ENCODE measurements around the gene EIF1B. TPM values are rescaled to one million over a fixed set of nuclear protein-coding genes. Genes with fewer than 3 reads are reported as not detected.

EIF1B gene
- total RNA-seq, 1 experiment from 2014 or later: 17.3 TPM

- Histone ChIP-seq H3K36me3 (replicated peaks; ENCODE audit: control insufficient read depth, insufficient read depth, low read length) (no peaks in the 10 kb centered on the region), H3K27me3 (ENCODE audit: control insufficient read depth, insufficient read depth, low read length) (no peaks in the 10 kb centered on the region), H3K4me3 (ENCODE audit: insufficient read depth, low read depth, low read length) (no peak overlapping the region)
- DNase-seq: no peak
Measured at GRCh38 chr3:40323946-40324345, 14.4 kb downstream of the EIF1B start.

- Histone ChIP-seq H3K4me3 (ENCODE audit: insufficient read depth, low read depth, low read length) (no peak overlapping the region), H3K36me3 (replicated peaks; ENCODE audit: control insufficient read depth, insufficient read depth, low read length) (no peaks in the 10 kb centered on the region), H3K27me3 (ENCODE audit: control insufficient read depth, insufficient read depth, low read length) (no peaks in the 10 kb centered on the region)
- no peak for DNase-seq
Measured at GRCh38 chr3:40324621-40325020, 15.1 kb downstream of the EIF1B start.

- DNase-seq: no peak
- Histone ChIP-seq H3K27me3 (ENCODE audit: control insufficient read depth, insufficient read depth, low read length) (no peaks in the 10 kb centered on the region), H3K36me3 (replicated peaks; ENCODE audit: control insufficient read depth, insufficient read depth, low read length) (no peaks in the 10 kb centered on the region), H3K4me3 (ENCODE audit: insufficient read depth, low read depth, low read length) (no peak overlapping the region)
Measured at GRCh38 chr3:40325465-40325864, 16.0 kb downstream of the EIF1B start.

- Histone ChIP-seq H3K27me3 (ENCODE audit: control insufficient read depth, insufficient read depth, low read length) (no peaks in the 10 kb centered on the region), H3K4me3 (ENCODE audit: insufficient read depth, low read depth, low read length) (no peak overlapping the region), H3K36me3 (replicated peaks; ENCODE audit: control insufficient read depth, insufficient read depth, low read length) (no peaks in the 10 kb centered on the region)
- no peak for DNase-seq
Measured at GRCh38 chr3:40328374-40328773, 18.9 kb downstream of the EIF1B start.

- H3K4me3 ChIP-seq (ENCODE audit: insufficient read depth, low read depth, low read length): no peak overlapping the region
- no peak for DNase-seq
- no peaks in the 10 kb centered on the region for H3K36me3 ChIP-seq (replicated peaks; ENCODE audit: control insufficient read depth, insufficient read depth, low read length)
- no peaks in the 10 kb centered on the region for H3K27me3 ChIP-seq (ENCODE audit: control insufficient read depth, insufficient read depth, low read length)
Measured at GRCh38 chr3:40329071-40329470, 19.6 kb downstream of the EIF1B start.

- no peaks in the 10 kb centered on the region for H3K27me3 ChIP-seq (ENCODE audit: control insufficient read depth, insufficient read depth, low read length)
- DNase-seq: no peak
- no peak overlapping the region for H3K4me3 ChIP-seq (ENCODE audit: insufficient read depth, low read depth, low read length)
- H3K36me3 ChIP-seq (replicated peaks; ENCODE audit: control insufficient read depth, insufficient read depth, low read length): no peaks in the 10 kb centered on the region
Measured at GRCh38 chr3:40332684-40333083, 23.2 kb downstream of the EIF1B start.

- no peak overlapping the region for H3K4me3 ChIP-seq (ENCODE audit: insufficient read depth, low read depth, low read length)
- H3K27me3 ChIP-seq (ENCODE audit: control insufficient read depth, insufficient read depth, low read length): no peaks in the 10 kb centered on the region
- DNase-seq: no peak
- no peaks in the 10 kb centered on the region for H3K36me3 ChIP-seq (replicated peaks; ENCODE audit: control insufficient read depth, insufficient read depth, low read length)
Measured at GRCh38 chr3:40333416-40333815, 23.9 kb downstream of the EIF1B start.

- DNase-seq: no peak
- Histone ChIP-seq H3K36me3 (replicated peaks; ENCODE audit: control insufficient read depth, insufficient read depth, low read length) (no peaks in the 10 kb centered on the region), H3K27me3 (ENCODE audit: control insufficient read depth, insufficient read depth, low read length) (no peaks in the 10 kb centered on the region), H3K4me3 (ENCODE audit: insufficient read depth, low read depth, low read length) (no peak overlapping the region)
Measured at GRCh38 chr3:40333852-40334251, 24.3 kb downstream of the EIF1B start.

- H3K27me3 ChIP-seq (ENCODE audit: control insufficient read depth, insufficient read depth, low read length): no peaks in the 10 kb centered on the region
- H3K36me3 ChIP-seq (replicated peaks; ENCODE audit: control insufficient read depth, insufficient read depth, low read length): no peaks in the 10 kb centered on the region
- no peak overlapping the region for H3K4me3 ChIP-seq (ENCODE audit: insufficient read depth, low read depth, low read length)
- DNase-seq: no peak
Measured at GRCh38 chr3:40336101-40336500, 26.6 kb downstream of the EIF1B start.

- no peak for DNase-seq
- Histone ChIP-seq H3K4me3 (ENCODE audit: insufficient read depth, low read depth, low read length) (no peak overlapping the region), H3K36me3 (replicated peaks; ENCODE audit: control insufficient read depth, insufficient read depth, low read length) (no peaks in the 10 kb centered on the region), H3K27me3 (ENCODE audit: control insufficient read depth, insufficient read depth, low read length) (no peaks in the 10 kb centered on the region)
Measured at GRCh38 chr3:40336511-40337135, 27.1 kb downstream of the EIF1B start.

GRCh38 chr3:40337136-40338108 is 27.9 kb downstream of the EIF1B start:
- DNase-seq: no peak
- no peaks in the 10 kb centered on the region for H3K36me3 ChIP-seq (replicated peaks; ENCODE audit: control insufficient read depth, insufficient read depth, low read length)
- no peak overlapping the region for H3K4me3 ChIP-seq (ENCODE audit: insufficient read depth, low read depth, low read length)
- H3K27me3 ChIP-seq (ENCODE audit: control insufficient read depth, insufficient read depth, low read length): no peaks in the 10 kb centered on the region

- DNase-seq: no peak
- Histone ChIP-seq H3K4me3 (ENCODE audit: insufficient read depth, low read depth, low read length) (no peak overlapping the region), H3K27me3 (ENCODE audit: control insufficient read depth, insufficient read depth, low read length) (no peaks in the 10 kb centered on the region), H3K36me3 (replicated peaks; ENCODE audit: control insufficient read depth, insufficient read depth, low read length) (no peaks in the 10 kb centered on the region)
Measured at GRCh38 chr3:40339871-40340270, 30.4 kb downstream of the EIF1B start.

- Histone ChIP-seq H3K36me3 (replicated peaks; ENCODE audit: control insufficient read depth, insufficient read depth, low read length) (no peaks in the 10 kb centered on the region), H3K4me3 (ENCODE audit: insufficient read depth, low read depth, low read length) (no peak overlapping the region), H3K27me3 (ENCODE audit: control insufficient read depth, insufficient read depth, low read length) (no peaks in the 10 kb centered on the region)
- no peak for DNase-seq
Measured at GRCh38 chr3:40340541-40341170, 31.1 kb downstream of the EIF1B start.

- H3K27me3 ChIP-seq (ENCODE audit: control insufficient read depth, insufficient read depth, low read length): no peaks in the 10 kb centered on the region
- no peaks in the 10 kb centered on the region for H3K36me3 ChIP-seq (replicated peaks; ENCODE audit: control insufficient read depth, insufficient read depth, low read length)
- no peak overlapping the region for H3K4me3 ChIP-seq (ENCODE audit: insufficient read depth, low read depth, low read length)
- DNase-seq: no peak
Measured at GRCh38 chr3:40341671-40342070, 32.2 kb downstream of the EIF1B start.

GRCh38 chr3:40350529-40350928 is 41.0 kb downstream of the EIF1B start:
- Histone ChIP-seq H3K36me3 (replicated peaks; ENCODE audit: control insufficient read depth, insufficient read depth, low read length) (no peaks in the 10 kb centered on the region), H3K27me3 (ENCODE audit: control insufficient read depth, insufficient read depth, low read length) (no peaks in the 10 kb centered on the region), H3K4me3 (ENCODE audit: insufficient read depth, low read depth, low read length) (no peak overlapping the region)
- no peak for DNase-seq

Data from H7 (cell line).